Fibroblast of lung (primary cell): ENCODE results near the gene STK32B.

Source experiments
- CTCF ChIP-seq, 2 donors: IDR thresholded peaks in 1 of 2; conservative IDR thresholded peaks in 1 of 2; 1 replicate in 1 of 2; 2 replicates in 1 of 2; pipeline ENCODE4 v1.5.1; 2011 to 2012; ENCODE audit warnings: low read length in 2 of 2, control low read depth in 1 of 2, inconsistent platforms in 1 of 2, low read depth in 1 of 2, mild to moderate bottlenecking in 1 of 2
- EZH2 ChIP-seq: IDR thresholded peaks from 2 replicates; pipeline ENCODE4 v1.5.1; 2012; ENCODE audit warnings: low read length, control low read depth, mild to moderate bottlenecking; ENCODE audit errors: missing control alignments

- TF ChIP-seq CTCF (conservative IDR thresholded peaks at IDR 0.05 in 1 of 2, IDR thresholded peaks at IDR 0.05 in 1 of 2; ENCODE audit: low read depth in 1 of 2, low read length in 2 of 2) (no peak), EZH2 (no peak)
Measured at GRCh38 chr4:5206016-5206790, 154.9 kb downstream of the STK32B start.
